GM21786 (cell line): ENCODE measurements around the gene OMG.
"Not testable (repeated sequence)": the region's sequence is repeated elsewhere in the genome, so short reads cannot be mapped to it uniquely, and the experiment has no call there.

Experiments used
- ATAC-seq: cut with Tn5 transposase; IDR thresholded peaks from one replicate; pipeline ENCODE4 v1.9.1; 2021; ENCODE audit not compliant: unreplicated experiment

The OMG gene

DNA sequence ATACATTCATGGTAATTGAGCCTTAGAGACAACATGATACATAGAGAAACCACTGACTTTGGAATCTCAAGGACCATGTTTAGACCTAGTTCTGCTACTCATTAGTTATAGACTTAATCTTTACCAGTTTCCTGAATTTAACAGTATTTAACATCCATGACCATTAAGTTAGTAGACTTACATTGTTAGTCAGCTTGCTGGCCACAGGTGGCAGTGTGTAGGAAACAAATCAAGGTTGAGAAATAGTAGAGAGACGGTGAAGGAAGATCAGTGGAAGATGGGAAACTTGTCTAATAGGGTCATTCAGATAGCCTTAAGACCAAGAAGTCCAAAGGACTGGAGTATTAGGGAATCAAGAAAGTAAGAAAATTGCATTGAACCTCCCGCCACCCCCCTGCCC, 31.0 kb downstream of the OMG start:
- no peak for ATAC-seq

DNA sequence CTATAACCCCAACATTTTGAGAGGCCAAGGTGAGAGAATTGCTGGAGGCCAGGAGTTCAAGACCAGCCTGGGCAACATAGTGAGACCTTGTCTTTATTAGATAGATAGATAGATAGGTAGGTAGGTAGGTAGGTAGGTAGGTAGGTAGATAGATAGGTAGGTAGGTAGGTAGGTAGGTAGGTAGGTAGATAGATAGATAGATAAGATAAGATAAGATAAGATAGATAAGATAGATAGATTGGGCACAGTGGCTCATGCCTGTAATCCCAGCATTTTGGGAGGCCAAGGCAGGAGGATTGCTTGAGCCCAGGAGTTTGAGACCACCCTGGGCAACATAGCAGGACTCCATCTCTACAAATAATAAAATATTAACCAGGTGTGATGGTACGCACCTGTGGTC, 34.1 kb downstream of the OMG start:
- not testable (repeated sequence) for ATAC-seq

DNA sequence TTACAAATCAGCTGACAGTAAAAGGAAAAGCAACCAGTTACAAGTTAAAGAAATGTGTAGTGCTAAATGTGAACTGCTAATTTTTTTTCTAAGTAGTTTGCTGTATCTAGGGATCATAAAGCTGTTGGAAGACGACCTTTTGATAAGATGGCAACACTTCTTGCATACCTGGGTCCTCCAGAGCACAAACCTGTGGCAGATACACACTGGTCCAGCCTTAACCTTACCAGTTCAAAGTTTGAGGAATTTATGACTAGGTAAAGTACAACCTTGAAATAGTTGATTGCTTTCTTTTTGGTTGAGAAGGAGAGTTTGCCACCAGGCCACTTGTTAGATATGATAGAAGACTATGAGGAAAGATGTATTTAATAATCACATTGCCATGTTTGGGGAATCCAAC, 35.4 kb downstream of the OMG start:
- no peak for ATAC-seq

DNA sequence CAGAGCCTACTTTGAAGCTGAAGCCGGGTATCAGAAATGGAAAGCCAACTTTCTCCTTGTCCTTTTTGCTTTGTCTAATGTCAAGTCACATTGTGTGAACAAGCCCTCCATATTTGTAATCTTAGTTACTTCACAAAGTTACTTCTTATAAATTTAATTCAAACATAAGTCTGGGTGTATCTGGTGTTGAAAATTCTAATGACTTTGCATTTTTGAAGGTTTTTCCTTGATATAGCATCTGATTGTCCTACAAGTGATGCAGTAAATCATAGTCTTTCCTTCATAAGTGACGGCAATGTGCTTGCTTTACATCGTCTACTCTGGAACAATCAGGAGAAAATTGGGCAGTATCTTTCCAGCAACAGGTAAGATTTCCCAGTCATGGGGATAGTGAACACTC, 36.9 kb downstream of the OMG start:
- ATAC-seq = no peak

DNA sequence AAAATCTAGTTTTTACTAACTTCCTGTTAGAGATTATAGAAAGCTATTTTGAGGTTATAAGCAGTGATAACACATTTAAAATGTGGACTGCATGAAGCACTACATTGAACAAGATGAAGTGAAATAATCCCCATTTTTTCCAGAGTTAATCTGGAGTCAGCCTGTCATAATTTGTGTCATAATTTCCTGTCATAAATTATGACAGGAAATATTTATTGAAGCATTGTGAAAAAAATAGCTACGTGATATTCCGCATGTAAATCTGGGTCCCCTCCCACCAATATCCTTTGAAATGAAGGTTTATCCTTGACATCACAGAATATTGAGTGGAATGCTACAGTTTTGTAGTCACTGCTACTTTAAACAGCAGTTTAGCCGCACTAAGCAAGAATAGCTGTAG, 40.1 kb downstream of the OMG start:
- no peak for ATAC-seq

DNA sequence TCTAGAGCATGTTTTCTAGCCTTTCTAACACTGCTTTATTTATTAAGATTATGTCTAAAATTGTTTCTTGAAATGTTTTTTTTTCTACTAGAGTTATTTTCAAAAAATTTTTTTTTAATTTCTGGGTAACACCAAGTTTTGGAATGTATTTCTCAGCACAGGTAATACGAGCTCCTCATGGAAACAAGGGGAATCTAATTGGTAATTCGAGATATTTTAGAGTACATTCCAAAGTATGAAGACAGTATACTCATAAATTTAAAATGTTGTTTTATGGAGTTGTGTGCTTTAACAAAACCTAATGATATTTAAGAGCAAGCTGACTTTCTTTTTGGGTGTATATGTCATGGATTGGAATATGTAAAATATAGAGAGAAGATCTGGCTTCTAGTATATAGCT, 42.4 kb downstream of the OMG start:
- ATAC-seq = no peak

DNA sequence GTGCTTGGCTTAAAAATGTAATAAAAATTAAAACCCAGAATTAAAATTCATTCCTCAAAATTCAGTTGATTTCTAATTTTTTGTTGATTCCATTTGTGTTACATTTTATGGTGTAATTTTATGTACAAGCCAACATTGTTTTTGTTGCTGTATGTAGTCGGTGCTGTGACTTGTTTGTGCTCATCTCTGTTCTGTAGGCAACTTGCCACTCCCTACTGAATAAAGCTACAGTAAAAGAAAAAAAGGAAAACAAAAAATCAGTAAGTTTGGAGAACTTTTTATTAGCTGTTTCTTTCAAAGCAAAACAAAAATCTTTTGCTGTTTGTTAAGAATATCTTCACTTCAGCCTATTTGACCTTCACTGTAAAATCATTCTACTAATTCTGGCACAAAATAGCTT, 44.3 kb downstream of the OMG start:
- ATAC-seq = no peak

DNA sequence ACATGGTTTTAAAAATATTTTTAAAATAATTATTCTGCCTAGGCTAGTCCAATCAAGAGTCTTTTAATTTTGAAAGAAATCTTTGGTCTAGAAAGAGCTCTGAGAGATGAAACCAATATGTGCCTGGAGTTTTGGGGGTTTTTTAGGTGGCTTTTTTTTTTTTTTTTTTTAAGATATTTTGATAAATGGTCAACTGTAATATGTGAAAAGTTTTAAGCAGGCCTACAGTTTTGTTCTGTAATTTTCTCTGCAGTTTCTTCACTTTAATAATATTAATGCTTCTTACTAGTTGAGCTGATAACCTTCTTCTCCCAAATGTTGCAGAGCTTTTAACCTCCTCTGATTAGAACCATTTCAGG, 45.1 kb downstream of the OMG start:
- no peak for ATAC-seq

DNA sequence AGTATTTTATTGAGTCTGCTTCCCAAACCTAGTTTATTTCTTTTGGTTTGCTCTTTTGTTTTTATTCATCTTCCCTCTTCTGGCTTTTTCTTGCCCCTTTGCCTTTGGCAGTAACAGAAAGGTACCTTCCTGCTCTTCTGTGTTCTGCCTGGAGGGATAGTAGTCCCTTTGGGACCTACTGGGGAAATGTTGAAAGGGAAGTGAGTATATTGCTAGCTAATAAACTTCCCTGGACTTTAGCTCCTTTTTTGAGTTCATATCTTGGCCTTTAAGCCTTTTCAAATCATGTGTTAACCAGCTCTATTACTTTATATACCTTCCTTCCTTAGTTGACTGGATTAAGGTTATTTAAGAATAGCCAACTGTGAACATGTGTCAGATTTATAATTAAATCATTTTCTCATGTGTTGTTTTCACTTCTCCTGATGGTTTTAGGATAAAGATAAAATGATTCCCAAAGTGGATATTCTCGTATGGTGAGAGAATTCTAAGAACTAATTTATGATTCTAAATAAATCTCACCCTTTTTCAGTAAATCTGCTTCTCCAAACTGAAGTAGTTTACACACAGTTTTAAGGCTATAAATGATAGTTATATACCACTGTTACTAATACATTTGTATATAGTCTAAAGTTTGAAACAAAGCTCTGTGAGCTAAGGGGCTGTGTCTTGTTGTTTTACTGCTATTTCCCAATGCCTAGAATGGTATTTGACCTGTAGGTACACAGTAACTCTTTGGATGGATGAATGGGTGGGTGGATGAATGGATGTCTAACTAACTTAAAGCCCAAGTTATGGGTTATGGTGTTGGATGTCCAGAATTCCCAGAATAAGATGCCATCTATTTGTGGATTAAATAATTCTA, 45.7 kb downstream of the OMG start:
- ATAC-seq = no peak

DNA sequence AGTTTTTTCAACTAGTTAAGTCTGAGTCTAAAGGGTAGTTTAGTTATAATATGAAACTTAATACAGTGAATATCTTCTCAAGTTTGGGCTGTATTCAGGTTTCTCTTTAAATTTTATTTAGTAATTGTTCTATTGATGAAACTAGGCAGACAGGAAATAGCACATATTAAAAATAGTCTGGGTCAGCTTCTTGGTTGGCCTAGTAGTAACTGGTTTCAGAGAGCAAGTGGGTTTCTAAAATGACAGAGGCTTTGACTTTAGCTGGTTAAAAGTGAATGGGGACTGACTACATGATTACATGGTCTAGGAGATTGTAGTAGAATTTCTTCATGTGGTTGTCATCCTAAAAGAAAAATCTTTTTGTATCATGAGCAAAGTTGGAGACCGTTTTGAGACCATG, 46.8 kb downstream of the OMG start:
- ATAC-seq = no peak

DNA sequence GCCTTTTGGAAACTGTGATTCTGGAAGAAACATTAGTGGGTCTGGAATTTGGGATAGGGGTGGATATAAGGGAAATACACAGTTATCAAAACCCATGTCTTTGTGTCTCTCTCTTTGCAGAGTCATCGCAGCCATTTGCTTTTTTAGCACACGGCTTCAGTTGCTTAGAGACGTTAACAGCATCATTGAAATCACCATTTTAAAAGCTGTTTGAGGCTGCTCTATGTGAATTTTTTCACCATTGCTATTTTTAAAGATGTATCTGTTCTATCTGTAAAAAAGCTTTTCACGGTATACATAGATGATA, 47.3 kb downstream of the OMG start:
- ATAC-seq = no peak

DNA sequence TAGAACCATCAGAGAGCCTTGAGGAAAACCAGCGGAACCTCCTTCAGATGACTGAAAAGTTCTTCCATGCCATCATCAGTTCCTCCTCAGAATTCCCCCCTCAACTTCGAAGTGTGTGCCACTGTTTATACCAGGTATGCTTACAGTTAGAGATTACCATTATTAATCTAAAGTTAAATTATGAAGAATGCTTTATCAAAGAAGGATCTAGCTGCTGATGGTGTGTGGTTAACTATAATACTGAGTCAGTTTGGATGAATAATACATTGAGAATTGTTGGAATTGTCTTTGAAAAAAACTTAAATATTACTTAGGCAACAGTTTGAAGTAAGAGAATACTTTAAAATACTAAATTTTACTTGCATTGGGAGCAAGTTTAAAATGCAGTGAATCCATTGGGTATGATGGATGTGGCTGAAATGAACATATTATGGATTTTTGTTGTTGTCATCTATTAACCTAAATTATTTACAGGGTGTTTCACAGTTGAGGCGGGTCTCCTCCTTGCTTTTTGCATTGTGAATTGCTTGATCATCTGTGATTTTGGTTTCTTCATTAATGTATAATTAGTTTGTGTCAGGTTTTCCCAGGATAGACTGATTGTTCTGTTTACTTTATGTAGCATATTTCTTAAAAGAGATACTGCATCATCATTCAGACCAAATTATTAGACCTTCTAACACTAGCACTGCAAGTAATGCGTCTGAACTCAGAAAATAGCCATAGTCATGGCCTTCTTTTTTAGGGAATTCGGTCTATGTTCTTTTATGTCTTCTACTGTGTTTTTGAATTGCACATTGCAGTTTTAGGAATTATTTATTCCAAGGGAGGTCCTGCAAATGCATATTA, 47.8 kb downstream of the OMG start:
- no peak for ATAC-seq
